Stomach (tissue), 4 donors: ENCODE data around the gene FAM163B.

Source experiments
- CTCF ChIP-seq, 7 experiments: fragments of 450-650 bp in 4 of 7; fragments of 200-600 bp in 3 of 7; sonication (generic) in 3 of 7; IDR thresholded peaks; one replicate each; pipeline ENCODE4 v1.5.1; 2016 to 2019; ENCODE audit warnings: antibody characterized with exemption in 7 of 7, control low read depth in 2 of 7, mild to moderate bottlenecking in 1 of 7
- POLR2A ChIP-seq, 4 donors: fragments of 450-650 bp; IDR thresholded peaks; one replicate each; pipeline ENCODE4 v1.6.1; 2016; ENCODE audit warnings: antibody characterized with exemption in 4 of 4, control low read depth in 2 of 4, mild to moderate bottlenecking in 1 of 4, moderate library complexity in 1 of 4
- POLR2AphosphoS5 ChIP-seq, 3 donors: sonication (generic); formaldehyde crosslinking; IDR thresholded peaks; one replicate each; pipeline ENCODE4 v1.6.1; 2016; ENCODE audit warnings: antibody characterized with exemption in 3 of 3

GRCh38 chr9:133580419-133580738 is 28.8 kb downstream of the FAM163B start:
- TF ChIP-seq POLR2AphosphoS5 (IDR thresholded peaks at IDR 0.05) (no peak), POLR2A (IDR thresholded peaks at IDR 0.05) (no peak), CTCF (IDR thresholded peaks at IDR 0.05) (no peak)
